ENCODE measurements around the gene SMKR1.

GRCh38 chr7:129512192-129512591, 9.9 kb downstream of the SMKR1 start:
- TF ChIP-seq GATA2 (IDR thresholded peaks at IDR 0.05; ENCODE audit: low read depth, low read length) (no peak), GATA3 (IDR thresholded peaks at IDR 0.05; ENCODE audit: low read depth, low read length) (no peak)
